Stomach (tissue), 4 donors: ENCODE results near the gene METTL25.

Experiments
- EP300 ChIP-seq: sonication (generic); formaldehyde crosslinking; IDR thresholded peaks from one replicate; pipeline ENCODE4 v1.6.1; 2017; ENCODE audit warnings: antibody characterized with exemption
- POLR2A ChIP-seq, 4 donors: fragments of 450-650 bp; IDR thresholded peaks; one replicate each; pipeline ENCODE4 v1.6.1; 2016; ENCODE audit warnings: antibody characterized with exemption in 4 of 4, control low read depth in 2 of 4, mild to moderate bottlenecking in 1 of 4, moderate library complexity in 1 of 4
- POLR2AphosphoS5 ChIP-seq, 3 donors: sonication (generic); formaldehyde crosslinking; IDR thresholded peaks; one replicate each; pipeline ENCODE4 v1.6.1; 2016; ENCODE audit warnings: antibody characterized with exemption in 3 of 3
- TF ChIP-seq, protein P1 (sequence below), 7 experiments: fragments of 450-650 bp in 4 of 7; fragments of 200-600 bp in 3 of 7; sonication (generic) in 3 of 7; IDR thresholded peaks; one replicate each; pipeline ENCODE4 v1.5.1; 2016 to 2019; ENCODE audit warnings: antibody characterized with exemption in 7 of 7, control low read depth in 2 of 7, mild to moderate bottlenecking in 1 of 7

- TF ChIP-seq, protein P1, sequence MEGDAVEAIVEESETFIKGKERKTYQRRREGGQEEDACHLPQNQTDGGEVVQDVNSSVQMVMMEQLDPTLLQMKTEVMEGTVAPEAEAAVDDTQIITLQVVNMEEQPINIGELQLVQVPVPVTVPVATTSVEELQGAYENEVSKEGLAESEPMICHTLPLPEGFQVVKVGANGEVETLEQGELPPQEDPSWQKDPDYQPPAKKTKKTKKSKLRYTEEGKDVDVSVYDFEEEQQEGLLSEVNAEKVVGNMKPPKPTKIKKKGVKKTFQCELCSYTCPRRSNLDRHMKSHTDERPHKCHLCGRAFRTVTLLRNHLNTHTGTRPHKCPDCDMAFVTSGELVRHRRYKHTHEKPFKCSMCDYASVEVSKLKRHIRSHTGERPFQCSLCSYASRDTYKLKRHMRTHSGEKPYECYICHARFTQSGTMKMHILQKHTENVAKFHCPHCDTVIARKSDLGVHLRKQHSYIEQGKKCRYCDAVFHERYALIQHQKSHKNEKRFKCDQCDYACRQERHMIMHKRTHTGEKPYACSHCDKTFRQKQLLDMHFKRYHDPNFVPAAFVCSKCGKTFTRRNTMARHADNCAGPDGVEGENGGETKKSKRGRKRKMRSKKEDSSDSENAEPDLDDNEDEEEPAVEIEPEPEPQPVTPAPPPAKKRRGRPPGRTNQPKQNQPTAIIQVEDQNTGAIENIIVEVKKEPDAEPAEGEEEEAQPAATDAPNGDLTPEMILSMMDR (IDR thresholded peaks at IDR 0.05), result no peak
- no peak for TF ChIP-seq POLR2A (IDR thresholded peaks at IDR 0.05)
- TF ChIP-seq EP300, result no peak
- no peak for TF ChIP-seq POLR2AphosphoS5 (IDR thresholded peaks at IDR 0.05)
Measured at GRCh38 chr12:82434392-82434911, 76.1 kb downstream of the METTL25 start.
